WTC11 (cell line): ENCODE results near the gene POGK. TPM values are rescaled to one million over a fixed set of nuclear protein-coding genes. Genes with fewer than 3 reads are reported as not detected.

Source experiments
- ATAC-seq: fragments of 200-7000 bp; cut with Tn5 transposase; 2 replicates; pipeline ENCODE4 v1.10.0; 2021; ENCODE audit warnings: mild to moderate bottlenecking, moderate library complexity
- CTCF ChIA-PET: fragments of 300-600 bp; sonication (Branson Sonifier 250); formaldehyde crosslinking; loops from one replicate; lab custom pipeline; 2021; ENCODE audit warnings: antibody characterized with exemption; lab: Charles Lee
- POLR2A ChIA-PET: fragments of 350-600 bp; sonication (Branson Sonifier 250); formaldehyde crosslinking; loops from one replicate; lab custom pipeline; 2021; ENCODE audit warnings: antibody characterized with exemption; lab: Charles Lee
- DNase-seq: peaks from one replicate; pipeline ENCODE4 v3.0.0; 2021; ENCODE audit warnings: low spot score
- H3K27ac Mint-ChIP-seq: 2 replicates; pipeline ENCODE4 v1.8.0; 2021; ENCODE audit warnings: mixed read lengths
- H3K27me3 Mint-ChIP-seq: 2 replicates; pipeline ENCODE4 v1.8.0; 2021; ENCODE audit warnings: low read depth, mild to moderate bottlenecking, moderate library complexity, mixed read lengths
- H3K36me3 Mint-ChIP-seq: 2 replicates; pipeline ENCODE4 v1.8.0; 2021; ENCODE audit warnings: mixed read lengths
- H3K4me1 Mint-ChIP-seq: 2 replicates; pipeline ENCODE4 v1.8.0; 2022; ENCODE audit warnings: mixed read lengths
- H3K4me3 Mint-ChIP-seq: 2 replicates; pipeline ENCODE4 v1.8.0; 2021; ENCODE audit warnings: mild to moderate bottlenecking, moderate library complexity, mixed read lengths
- H3K9me3 Mint-ChIP-seq: 2 replicates; pipeline ENCODE4 v1.8.0; 2021; ENCODE audit warnings: mixed read lengths
- ATF1 ChIP-seq: sonication (generic); formaldehyde crosslinking; IDR thresholded peaks from 2 replicates; pipeline ENCODE4 v1.8.1; 2023; ENCODE audit warnings: mild to moderate bottlenecking, moderate library complexity, missing genetic modification reagents
- CBFB ChIP-seq: sonication (generic); formaldehyde crosslinking; IDR thresholded peaks from 2 replicates; pipeline ENCODE4 v1.8.1; 2022; ENCODE audit warnings: mild to moderate bottlenecking, low read depth, missing genetic modification reagents
- CREM ChIP-seq: sonication (generic); formaldehyde crosslinking; IDR thresholded peaks from 2 replicates; pipeline ENCODE4 v1.8.1; 2022; ENCODE audit warnings: mild to moderate bottlenecking, missing genetic modification reagents, moderate library complexity
- GABPB1 ChIP-seq: sonication (generic); formaldehyde crosslinking; IDR thresholded peaks from 2 replicates; pipeline ENCODE4 v1.8.1; 2023; ENCODE audit warnings: mild to moderate bottlenecking, missing genetic modification reagents
- KAT7 ChIP-seq: sonication (generic); formaldehyde crosslinking; IDR thresholded peaks from 2 replicates; pipeline ENCODE4 v1.8.1; 2023; ENCODE audit warnings: missing genetic modification reagents, mild to moderate bottlenecking, borderline replicate concordance
- MYBL2 ChIP-seq: sonication (generic); formaldehyde crosslinking; IDR thresholded peaks from 2 replicates; pipeline ENCODE4 v1.8.1; 2023; ENCODE audit warnings: mild to moderate bottlenecking, moderate library complexity, missing genetic modification reagents
- NR2C2 ChIP-seq: sonication (generic); formaldehyde crosslinking; IDR thresholded peaks from 2 replicates; pipeline ENCODE4 v1.8.0; 2022; ENCODE audit warnings: mild to moderate bottlenecking, missing genetic modification reagents
- OVOL2 ChIP-seq: fragments of 250-450 bp; sonication (Bioruptor Pico); IDR thresholded peaks from 2 replicates; pipeline ENCODE4 v1.9.0; 2021; ENCODE audit warnings: mild to moderate bottlenecking, borderline replicate concordance
- PRRX2 ChIP-seq: fragments of 250-450 bp; sonication (Bioruptor Pico); IDR thresholded peaks from 2 replicates; pipeline ENCODE4 v1.8.0; 2021; ENCODE audit warnings: mild to moderate bottlenecking
- SP1 ChIP-seq: sonication (generic); formaldehyde crosslinking; conservative IDR thresholded peaks from 2 replicates; pipeline ENCODE4 v1.8.1; 2022; ENCODE audit warnings: missing genetic modification reagents
- ZNF138 ChIP-seq: sonication (generic); formaldehyde crosslinking; conservative IDR thresholded peaks from 2 replicates; pipeline ENCODE4 v1.8.1; 2022; ENCODE audit warnings: mild to moderate bottlenecking, moderate library complexity, missing genetic modification reagents
- ZNF416 ChIP-seq: fragments of 250-450 bp; sonication (Bioruptor Pico); IDR thresholded peaks from 2 replicates; pipeline ENCODE4 v1.9.0; 2021; ENCODE audit warnings: mild to moderate bottlenecking, inconsistent platforms
- total RNA-seq: library from RNA; stranded (reverse); gene quantifications from 3 replicates; pipeline ENCODE4 v1.2.3, GENCODE V29; 2021
- TF ChIP-seq, protein P1 (sequence below): sonication (generic); formaldehyde crosslinking; IDR thresholded peaks from 2 replicates; pipeline ENCODE4 v1.8.1; 2023; ENCODE audit warnings: mild to moderate bottlenecking, missing genetic modification reagents, moderate library complexity
- TF ChIP-seq, protein P2 (sequence below): sonication (generic); formaldehyde crosslinking; IDR thresholded peaks from 2 replicates; pipeline ENCODE4 v1.8.1; 2022; ENCODE audit warnings: low read depth, missing genetic modification reagents, borderline replicate concordance
- TF ChIP-seq, protein P3 (sequence below): sonication (generic); formaldehyde crosslinking; IDR thresholded peaks from 2 replicates; pipeline ENCODE4 v1.8.0; 2023; ENCODE audit warnings: missing genetic modification reagents, mild to moderate bottlenecking, borderline replicate concordance
- TF ChIP-seq, protein P4 (sequence below): sonication (generic); formaldehyde crosslinking; IDR thresholded peaks from 2 replicates; pipeline ENCODE4 v1.8.1; 2023; ENCODE audit warnings: mild to moderate bottlenecking, missing genetic modification reagents
- TF ChIP-seq, protein P5 (sequence below): sonication (generic); formaldehyde crosslinking; IDR thresholded peaks from 2 replicates; pipeline ENCODE4 v1.8.1; 2023; ENCODE audit warnings: mild to moderate bottlenecking, missing genetic modification reagents
- TF ChIP-seq, protein P6 (sequence below): fragments of 200-600 bp; IDR thresholded peaks from 2 replicates; pipeline ENCODE4 v1.8.0; 2022; ENCODE audit warnings: antibody characterized with exemption
- TF ChIP-seq, protein P7 (sequence below): sonication (generic); formaldehyde crosslinking; IDR thresholded peaks from 2 replicates; pipeline ENCODE4 v1.8.1; 2023; ENCODE audit warnings: mild to moderate bottlenecking, missing genetic modification reagents, moderate library complexity

POGK gene
- total RNA-seq, 1 experiment from 2014 or later, result 33.1 TPM

DNA sequence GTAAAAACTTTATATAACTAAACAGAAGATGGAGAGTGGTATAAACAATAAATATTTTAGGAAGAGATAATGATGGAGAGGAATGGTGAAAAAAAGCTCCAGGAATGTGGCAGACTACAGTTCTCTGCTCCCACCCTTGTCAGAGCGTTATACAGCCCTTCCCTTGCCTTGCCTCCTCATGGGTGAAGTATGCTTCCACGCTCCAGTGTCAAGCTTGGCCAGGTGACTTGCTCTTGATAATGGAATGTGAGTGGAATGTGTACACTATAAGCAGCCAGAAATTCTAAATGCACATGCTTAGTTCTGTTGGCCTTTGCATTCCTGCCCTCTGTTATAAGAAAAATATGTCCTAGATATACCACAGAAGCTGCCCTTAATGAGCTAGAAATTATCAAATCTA is 24.7 kb upstream of the POGK start:
- Mint-ChIP-seq H3K4me1 (no peaks in the 10 kb centered on the region), H3K27me3 (no peaks in the 10 kb centered on the region; the same call in 1 of the 2 replicates)

DNA sequence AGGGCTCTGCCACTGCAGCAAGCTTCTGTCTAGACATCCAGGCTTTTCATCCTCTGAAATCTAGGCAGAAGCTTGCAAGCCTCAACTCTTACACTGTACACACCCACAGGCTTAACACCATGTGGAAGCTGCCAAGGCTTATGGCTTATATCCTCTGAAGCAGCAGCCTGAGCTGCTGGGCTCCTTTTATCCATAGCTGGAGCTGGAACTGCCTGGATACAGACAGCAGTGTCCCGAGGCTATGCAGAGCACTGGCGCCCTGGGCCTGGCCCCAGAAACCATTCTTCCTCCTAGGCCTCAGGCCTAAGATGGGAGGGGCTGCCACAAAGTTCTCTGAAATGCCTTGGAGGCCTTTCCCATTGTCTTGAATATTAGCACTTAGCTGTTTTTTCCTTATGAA is 19.3 kb upstream of the POGK start:
- POLR2A ChIA-PET, result no interaction called here
- H3K9me3 Mint-ChIP-seq, result peaks cover 33% of the 10 kb centered on the region
- H3K36me3 Mint-ChIP-seq, result peaks cover 13% of the 10 kb centered on the region
- H3K27me3 Mint-ChIP-seq, result no peaks in the 10 kb centered on the region; the same call in 1 of the 2 replicates
- no peak overlapping the region for H3K27ac Mint-ChIP-seq
- no peak for ATAC-seq
- CTCF ChIA-PET, result no interaction called here
- no peak for DNase-seq
- TF ChIP-seq, protein P1, sequence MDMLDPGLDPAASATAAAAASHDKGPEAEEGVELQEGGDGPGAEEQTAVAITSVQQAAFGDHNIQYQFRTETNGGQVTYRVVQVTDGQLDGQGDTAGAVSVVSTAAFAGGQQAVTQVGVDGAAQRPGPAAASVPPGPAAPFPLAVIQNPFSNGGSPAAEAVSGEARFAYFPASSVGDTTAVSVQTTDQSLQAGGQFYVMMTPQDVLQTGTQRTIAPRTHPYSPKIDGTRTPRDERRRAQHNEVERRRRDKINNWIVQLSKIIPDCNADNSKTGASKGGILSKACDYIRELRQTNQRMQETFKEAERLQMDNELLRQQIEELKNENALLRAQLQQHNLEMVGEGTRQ, result no peak
- TF ChIP-seq, protein P2, sequence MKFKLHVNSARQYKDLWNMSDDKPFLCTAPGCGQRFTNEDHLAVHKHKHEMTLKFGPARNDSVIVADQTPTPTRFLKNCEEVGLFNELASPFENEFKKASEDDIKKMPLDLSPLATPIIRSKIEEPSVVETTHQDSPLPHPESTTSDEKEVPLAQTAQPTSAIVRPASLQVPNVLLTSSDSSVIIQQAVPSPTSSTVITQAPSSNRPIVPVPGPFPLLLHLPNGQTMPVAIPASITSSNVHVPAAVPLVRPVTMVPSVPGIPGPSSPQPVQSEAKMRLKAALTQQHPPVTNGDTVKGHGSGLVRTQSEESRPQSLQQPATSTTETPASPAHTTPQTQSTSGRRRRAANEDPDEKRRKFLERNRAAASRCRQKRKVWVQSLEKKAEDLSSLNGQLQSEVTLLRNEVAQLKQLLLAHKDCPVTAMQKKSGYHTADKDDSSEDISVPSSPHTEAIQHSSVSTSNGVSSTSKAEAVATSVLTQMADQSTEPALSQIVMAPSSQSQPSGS (CRISPR knock-in tag), result no peak
- TF ChIP-seq ZNF416 (CRISPR knock-in tag) (no peak), ATF1 (CRISPR knock-in tag) (no peak), GABPB1 (CRISPR knock-in tag) (no peak), CREM (CRISPR knock-in tag) (no peak), CBFB (CRISPR knock-in tag) (no peak), SP1 (CRISPR knock-in tag) (no peak)
- TF ChIP-seq, protein P3, sequence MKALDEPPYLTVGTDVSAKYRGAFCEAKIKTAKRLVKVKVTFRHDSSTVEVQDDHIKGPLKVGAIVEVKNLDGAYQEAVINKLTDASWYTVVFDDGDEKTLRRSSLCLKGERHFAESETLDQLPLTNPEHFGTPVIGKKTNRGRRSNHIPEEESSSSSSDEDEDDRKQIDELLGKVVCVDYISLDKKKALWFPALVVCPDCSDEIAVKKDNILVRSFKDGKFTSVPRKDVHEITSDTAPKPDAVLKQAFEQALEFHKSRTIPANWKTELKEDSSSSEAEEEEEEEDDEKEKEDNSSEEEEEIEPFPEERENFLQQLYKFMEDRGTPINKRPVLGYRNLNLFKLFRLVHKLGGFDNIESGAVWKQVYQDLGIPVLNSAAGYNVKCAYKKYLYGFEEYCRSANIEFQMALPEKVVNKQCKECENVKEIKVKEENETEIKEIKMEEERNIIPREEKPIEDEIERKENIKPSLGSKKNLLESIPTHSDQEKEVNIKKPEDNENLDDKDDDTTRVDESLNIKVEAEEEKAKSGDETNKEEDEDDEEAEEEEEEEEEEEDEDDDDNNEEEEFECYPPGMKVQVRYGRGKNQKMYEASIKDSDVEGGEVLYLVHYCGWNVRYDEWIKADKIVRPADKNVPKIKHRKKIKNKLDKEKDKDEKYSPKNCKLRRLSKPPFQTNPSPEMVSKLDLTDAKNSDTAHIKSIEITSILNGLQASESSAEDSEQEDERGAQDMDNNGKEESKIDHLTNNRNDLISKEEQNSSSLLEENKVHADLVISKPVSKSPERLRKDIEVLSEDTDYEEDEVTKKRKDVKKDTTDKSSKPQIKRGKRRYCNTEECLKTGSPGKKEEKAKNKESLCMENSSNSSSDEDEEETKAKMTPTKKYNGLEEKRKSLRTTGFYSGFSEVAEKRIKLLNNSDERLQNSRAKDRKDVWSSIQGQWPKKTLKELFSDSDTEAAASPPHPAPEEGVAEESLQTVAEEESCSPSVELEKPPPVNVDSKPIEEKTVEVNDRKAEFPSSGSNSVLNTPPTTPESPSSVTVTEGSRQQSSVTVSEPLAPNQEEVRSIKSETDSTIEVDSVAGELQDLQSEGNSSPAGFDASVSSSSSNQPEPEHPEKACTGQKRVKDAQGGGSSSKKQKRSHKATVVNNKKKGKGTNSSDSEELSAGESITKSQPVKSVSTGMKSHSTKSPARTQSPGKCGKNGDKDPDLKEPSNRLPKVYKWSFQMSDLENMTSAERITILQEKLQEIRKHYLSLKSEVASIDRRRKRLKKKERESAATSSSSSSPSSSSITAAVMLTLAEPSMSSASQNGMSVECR (CRISPR knock-in tag), result no peak
- TF ChIP-seq, protein P4, sequence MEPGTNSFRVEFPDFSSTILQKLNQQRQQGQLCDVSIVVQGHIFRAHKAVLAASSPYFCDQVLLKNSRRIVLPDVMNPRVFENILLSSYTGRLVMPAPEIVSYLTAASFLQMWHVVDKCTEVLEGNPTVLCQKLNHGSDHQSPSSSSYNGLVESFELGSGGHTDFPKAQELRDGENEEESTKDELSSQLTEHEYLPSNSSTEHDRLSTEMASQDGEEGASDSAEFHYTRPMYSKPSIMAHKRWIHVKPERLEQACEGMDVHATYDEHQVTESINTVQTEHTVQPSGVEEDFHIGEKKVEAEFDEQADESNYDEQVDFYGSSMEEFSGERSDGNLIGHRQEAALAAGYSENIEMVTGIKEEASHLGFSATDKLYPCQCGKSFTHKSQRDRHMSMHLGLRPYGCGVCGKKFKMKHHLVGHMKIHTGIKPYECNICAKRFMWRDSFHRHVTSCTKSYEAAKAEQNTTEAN (CRISPR knock-in tag), result no peak
- TF ChIP-seq, protein P5, sequence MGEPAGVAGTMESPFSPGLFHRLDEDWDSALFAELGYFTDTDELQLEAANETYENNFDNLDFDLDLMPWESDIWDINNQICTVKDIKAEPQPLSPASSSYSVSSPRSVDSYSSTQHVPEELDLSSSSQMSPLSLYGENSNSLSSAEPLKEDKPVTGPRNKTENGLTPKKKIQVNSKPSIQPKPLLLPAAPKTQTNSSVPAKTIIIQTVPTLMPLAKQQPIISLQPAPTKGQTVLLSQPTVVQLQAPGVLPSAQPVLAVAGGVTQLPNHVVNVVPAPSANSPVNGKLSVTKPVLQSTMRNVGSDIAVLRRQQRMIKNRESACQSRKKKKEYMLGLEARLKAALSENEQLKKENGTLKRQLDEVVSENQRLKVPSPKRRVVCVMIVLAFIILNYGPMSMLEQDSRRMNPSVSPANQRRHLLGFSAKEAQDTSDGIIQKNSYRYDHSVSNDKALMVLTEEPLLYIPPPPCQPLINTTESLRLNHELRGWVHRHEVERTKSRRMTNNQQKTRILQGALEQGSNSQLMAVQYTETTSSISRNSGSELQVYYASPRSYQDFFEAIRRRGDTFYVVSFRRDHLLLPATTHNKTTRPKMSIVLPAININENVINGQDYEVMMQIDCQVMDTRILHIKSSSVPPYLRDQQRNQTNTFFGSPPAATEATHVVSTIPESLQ (CRISPR knock-in tag), result no peak
- H3K4me3 Mint-ChIP-seq, result no peak overlapping the region
- no peaks in the 10 kb centered on the region for H3K4me1 Mint-ChIP-seq

More for the DNA sequence above, 24.7 kb upstream of the POGK start:
- DNase-seq, result no peak
- ATAC-seq, result no peak
- Mint-ChIP-seq H3K9me3 (peaks cover 27% of the 10 kb centered on the region), H3K27ac (no peak overlapping the region), H3K36me3 (no peaks in the 10 kb centered on the region), H3K4me3 (no peak overlapping the region)
- ChIA-PET POLR2A (no interaction called here), CTCF (interaction anchor here (1.8 kb wide), 1 partner anchor 8 kb away, joined by 12 read pairs; no protein-coding TSS in a partner anchor)
- TF ChIP-seq PRRX2 (CRISPR knock-in tag) (no peak), KAT7 (CRISPR knock-in tag) (no peak), ZNF138 (no peak), NR2C2 (CRISPR knock-in tag) (no peak), OVOL2 (CRISPR knock-in tag) (no peak), MYBL2 (CRISPR knock-in tag) (no peak)
- TF ChIP-seq, protein P6, sequence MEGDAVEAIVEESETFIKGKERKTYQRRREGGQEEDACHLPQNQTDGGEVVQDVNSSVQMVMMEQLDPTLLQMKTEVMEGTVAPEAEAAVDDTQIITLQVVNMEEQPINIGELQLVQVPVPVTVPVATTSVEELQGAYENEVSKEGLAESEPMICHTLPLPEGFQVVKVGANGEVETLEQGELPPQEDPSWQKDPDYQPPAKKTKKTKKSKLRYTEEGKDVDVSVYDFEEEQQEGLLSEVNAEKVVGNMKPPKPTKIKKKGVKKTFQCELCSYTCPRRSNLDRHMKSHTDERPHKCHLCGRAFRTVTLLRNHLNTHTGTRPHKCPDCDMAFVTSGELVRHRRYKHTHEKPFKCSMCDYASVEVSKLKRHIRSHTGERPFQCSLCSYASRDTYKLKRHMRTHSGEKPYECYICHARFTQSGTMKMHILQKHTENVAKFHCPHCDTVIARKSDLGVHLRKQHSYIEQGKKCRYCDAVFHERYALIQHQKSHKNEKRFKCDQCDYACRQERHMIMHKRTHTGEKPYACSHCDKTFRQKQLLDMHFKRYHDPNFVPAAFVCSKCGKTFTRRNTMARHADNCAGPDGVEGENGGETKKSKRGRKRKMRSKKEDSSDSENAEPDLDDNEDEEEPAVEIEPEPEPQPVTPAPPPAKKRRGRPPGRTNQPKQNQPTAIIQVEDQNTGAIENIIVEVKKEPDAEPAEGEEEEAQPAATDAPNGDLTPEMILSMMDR, result no peak
- TF ChIP-seq, protein P7, sequence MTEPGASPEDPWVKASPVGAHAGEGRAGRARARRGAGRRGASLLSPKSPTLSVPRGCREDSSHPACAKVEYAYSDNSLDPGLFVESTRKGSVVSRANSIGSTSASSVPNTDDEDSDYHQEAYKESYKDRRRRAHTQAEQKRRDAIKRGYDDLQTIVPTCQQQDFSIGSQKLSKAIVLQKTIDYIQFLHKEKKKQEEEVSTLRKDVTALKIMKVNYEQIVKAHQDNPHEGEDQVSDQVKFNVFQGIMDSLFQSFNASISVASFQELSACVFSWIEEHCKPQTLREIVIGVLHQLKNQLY (CRISPR knock-in tag), result no peak
